ENCODE results near the gene CFAP69.
"Not testable (repeated sequence)": the region's sequence is repeated elsewhere in the genome, so short reads cannot be mapped to it uniquely, and the experiment has no call there.

The CFAP69 gene

GRCh38 chr7:90337106-90337505, 92.1 kb downstream of the CFAP69 start:
- DNase-seq (ENCODE audit: low read depth in 3 of 3) = no peak

DNA sequence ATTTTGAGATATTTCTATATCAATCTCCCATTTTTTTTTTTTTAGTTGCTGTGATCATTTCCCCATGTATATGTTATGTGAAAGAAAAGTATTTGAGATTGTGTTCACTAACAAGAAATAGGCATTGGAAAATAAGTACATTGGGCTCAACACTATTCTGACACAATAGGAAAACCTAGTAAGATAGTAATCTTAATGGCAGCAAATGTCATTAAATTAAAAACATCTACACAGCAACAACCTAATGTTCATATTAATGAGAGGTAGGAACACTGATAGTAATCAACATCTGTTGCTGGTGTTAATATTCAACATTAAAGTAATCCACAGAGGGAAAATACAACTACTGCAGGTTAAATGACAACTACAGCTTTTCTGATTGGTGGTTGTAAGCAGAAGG, 100.0 kb downstream of the CFAP69 start:
- DNase-seq (ENCODE audit: low read depth in 3 of 3) = no peak

GRCh38 chr7:90345595-90346335, 100.8 kb downstream of the CFAP69 start:
- DNase-seq (ENCODE audit: low read depth in 3 of 3) = peak in 1 of 3 experiments; percentile 0

GRCh38 chr7:90346336-90347125, 101.6 kb downstream of the CFAP69 start, which contains the start of gene GTPBP10:
Gene GTPBP10, plus strand, starts transcription at chr7:90346716. Its CDS starts 26 bp downstream, at chr7:90346742.
- DNase-seq (ENCODE audit: low read depth in 3 of 3) = peak; percentile 92 to 93 (median 92)

DNA sequence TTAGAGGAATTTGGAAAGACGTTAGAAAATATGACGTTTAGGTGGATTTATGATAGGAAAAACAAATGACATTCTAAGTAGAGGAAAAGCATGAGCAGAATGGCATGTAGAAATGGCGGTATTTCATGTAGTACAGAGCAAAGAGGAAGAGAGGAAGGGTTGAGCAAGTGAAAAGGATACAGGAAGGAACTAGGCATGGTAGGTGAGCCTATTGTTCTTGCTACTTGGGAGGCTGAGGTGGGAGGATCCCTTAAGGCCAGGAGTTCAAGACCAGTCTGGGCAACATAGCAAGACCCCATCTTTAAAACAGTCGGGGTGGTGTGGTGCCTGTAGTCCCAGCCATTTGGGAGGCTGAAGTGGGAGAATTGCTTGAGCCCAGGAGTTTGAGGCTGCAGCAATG, 102.8 kb downstream of the CFAP69 start:
- DNase-seq (ENCODE audit: low read depth in 3 of 3) = no peak

DNA sequence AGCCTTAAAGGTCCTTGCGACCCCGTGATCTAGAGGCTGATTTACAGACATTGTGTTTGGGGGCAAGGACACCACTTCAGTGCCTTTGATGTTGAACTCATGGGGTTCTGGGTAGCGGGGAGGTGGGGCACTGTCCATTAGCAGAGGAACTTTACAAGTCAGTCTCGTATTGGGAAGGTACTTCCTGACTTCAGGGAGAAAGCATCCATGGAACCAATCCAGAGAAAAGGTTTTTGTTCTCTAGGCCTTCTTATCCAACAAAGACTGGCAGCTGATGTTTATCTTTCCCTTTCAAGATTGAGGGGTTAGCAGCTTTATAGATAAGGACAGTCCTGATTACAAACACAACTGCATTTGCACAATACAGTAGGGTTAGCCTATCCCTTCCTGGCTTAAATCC, 104.3 kb downstream of the CFAP69 start:
- no peak for DNase-seq (ENCODE audit: low read depth in 3 of 3)

DNA sequence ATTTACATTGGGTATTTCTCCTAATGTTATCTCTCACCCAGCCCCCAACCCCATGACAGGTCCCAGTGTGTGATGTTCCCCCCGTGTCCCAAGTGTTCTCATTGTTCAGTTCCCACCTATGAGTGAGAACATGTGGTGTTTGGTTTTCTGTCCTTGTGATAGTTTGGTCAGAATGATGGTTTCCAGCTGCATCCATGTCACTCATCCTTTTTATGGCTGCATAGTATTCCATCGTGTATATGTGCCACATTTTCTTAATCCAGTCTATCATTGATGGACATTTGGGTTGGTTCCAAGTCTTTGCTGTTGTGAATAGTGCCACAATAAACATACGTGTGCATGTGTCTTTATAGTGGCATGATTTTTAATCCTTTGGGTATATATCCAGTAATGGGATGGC, 105.1 kb downstream of the CFAP69 start:
- DNase-seq (ENCODE audit: low read depth in 3 of 3) = not testable (repeated sequence)

DNA sequence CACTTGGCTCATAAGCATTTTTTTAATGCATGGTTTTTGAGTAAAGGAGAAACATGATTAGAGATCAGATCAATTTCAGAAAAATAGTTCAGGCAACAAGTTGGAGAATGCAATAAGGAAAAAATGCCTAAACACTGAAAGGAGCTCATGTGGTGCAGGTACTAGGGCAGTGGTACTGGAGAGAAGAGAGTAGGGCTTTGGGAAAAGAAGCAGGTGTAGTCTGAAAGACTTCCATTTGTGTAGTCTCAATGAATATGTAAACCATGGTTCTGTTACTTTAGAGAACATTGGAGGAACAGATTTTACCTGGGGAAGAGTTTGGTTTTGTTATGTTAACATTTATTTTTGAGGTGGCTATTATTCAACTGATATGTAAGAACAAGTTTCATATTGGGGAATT, 107.0 kb downstream of the CFAP69 start:
- DNase-seq (ENCODE audit: low read depth in 3 of 3) = no peak

Data from stimulated activated CD4-positive, alpha-beta T cell treated with anti-CD3 and anti-CD28 coated beads, TNF-alpha, amount 100 ng/mL, for 24 hours (primary cell).